ENCODE results near the gene MIDN.

MIDN gene

GRCh38 chr19:1308718-1309117 lies 60.3 kb downstream of the MIDN start:
- DNase-seq = no peak

Data from nucleus accumbens (tissue), 56 donors.